ENCODE measurements around the gene MAPK12.

DNA sequence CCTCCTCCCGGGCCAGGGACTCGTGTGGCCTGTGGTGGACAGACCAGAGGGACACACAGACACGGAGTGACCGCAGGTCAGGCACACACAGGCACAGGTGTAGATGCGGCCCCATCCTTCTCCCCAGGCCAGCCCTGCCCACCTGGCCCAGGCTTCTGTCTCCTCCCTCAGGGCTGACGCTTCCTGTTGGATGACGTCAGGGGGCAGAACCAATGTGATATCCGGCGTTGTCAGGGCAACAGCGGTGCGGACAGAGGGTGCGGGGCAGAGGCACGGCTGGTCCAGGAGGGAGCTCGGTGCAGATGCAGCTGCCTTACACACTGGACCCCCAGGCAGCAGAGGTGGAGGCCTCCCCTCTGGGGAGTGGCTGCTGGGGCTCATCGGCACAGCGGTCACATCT is 13.7 kb downstream of the MAPK12 start:
- TF ChIP-seq CTCF (IDR thresholded peaks at IDR 0.05) = no peak
- no peak for TF ChIP-seq ZFX (IDR thresholded peaks at IDR 0.05; ENCODE audit: borderline replicate concordance)

Measured in 22Rv1 (cell line).